Prostate gland (tissue), 2 donors: Measurements from ENCODE around the gene BRSK2. TPM values are rescaled to one million over a fixed set of nuclear protein-coding genes. Genes with fewer than 3 reads are reported as not detected.

Experiments used
- DNase-seq: peaks from one replicate; pipeline ENCODE4 v3.0.0-alpha.2; 2019; ENCODE audit warnings: low spot score
- H3K27ac ChIP-seq, 2 donors: fragments of 200-600 bp; sonication (generic); 2 replicates each; pipeline ENCODE4 v1.5.1; 2017 to 2019
- H3K27me3 ChIP-seq: fragments of 200-600 bp; sonication (generic); replicated peaks from 2 replicates; pipeline ENCODE4 v1.5.1; 2019; ENCODE audit not compliant: insufficient read depth
- H3K36me3 ChIP-seq, 2 donors: fragments of 200-600 bp; sonication (generic); 1 replicate in 1 of 2; 2 replicates in 1 of 2; pipeline versions ENCODE4 v1.5.1 to v1.8.1; 2017 to 2019
- H3K4me1 ChIP-seq: fragments of 200-600 bp; sonication (generic); replicated peaks from 2 replicates; pipeline ENCODE4 v1.5.1; 2019
- H3K4me3 ChIP-seq, 2 donors: fragments of 200-600 bp; sonication (generic); 2 replicates each; pipeline ENCODE4 v1.5.1; 2017 to 2019
- H3K9me3 ChIP-seq: fragments of 200-600 bp; sonication (generic); 2 replicates; pipeline ENCODE4 v1.5.1; 2017
- CTCF ChIP-seq, 4 experiments: fragments of 200-600 bp in 2 of 4; fragments of 450-650 bp in 2 of 4; sonication (generic) in 2 of 4; IDR thresholded peaks; 1 replicate in 3 of 4; 2 replicates in 1 of 4; pipeline ENCODE4 v1.5.1; 2016 to 2019; ENCODE audit warnings: antibody characterized with exemption in 4 of 4, mild to moderate bottlenecking in 2 of 4, moderate library complexity in 2 of 4
- POLR2A ChIP-seq: fragments of 450-650 bp; IDR thresholded peaks from one replicate; pipeline ENCODE4 v1.6.1; 2016; ENCODE audit warnings: antibody characterized with exemption, mild to moderate bottlenecking
- POLR2AphosphoS5 ChIP-seq: sonication (generic); formaldehyde crosslinking; IDR thresholded peaks from one replicate; pipeline ENCODE4 v1.6.1; 2017; ENCODE audit warnings: antibody characterized with exemption
- WGBS: methylation state at CpG from one replicate; pipeline ENCODE4 v1.1.5; 2018; 5-methylcytosine and 5-hydroxymethylcytosine counted together
- intact Hi-C: fragments of 100-400 bp; cut with DNase I; formaldehyde crosslinking; loops from one replicate; pipeline ENCODE4 v1.14.2; 2022
- total RNA-seq, 2 donors: library from RNA; depleted of rRNA; stranded (reverse); fragments of >200 nt; gene quantifications; one replicate each; pipeline ENCODE4 v1.1.0, GENCODE V29; 2016

Gene BRSK2
- total RNA-seq, 2 donors from 2014 or later = 0.96 to 29.7 TPM

GRCh38 chr11:1436468-1437039 lies 46.8 kb downstream of the BRSK2 start:
- 13% methylated on average over 8 of the region's 13 CpGs for WGBS
- Histone ChIP-seq H3K4me3 (no peak overlapping the region), H3K36me3 (no peaks in the 10 kb centered on the region), H3K4me1 (no peaks in the 10 kb centered on the region), H3K9me3 (no peaks in the 10 kb centered on the region), H3K27ac (no peak overlapping the region), H3K27me3 (no peaks in the 10 kb centered on the region)
- DNase-seq = no peak
- TF ChIP-seq POLR2AphosphoS5 (no peak), POLR2A (no peak), CTCF (IDR thresholded peaks at IDR 0.05) (no peak)
- intact Hi-C loops = no loop called here

- no peak for TF ChIP-seq POLR2AphosphoS5
- no peak for TF ChIP-seq CTCF (IDR thresholded peaks at IDR 0.05)
- TF ChIP-seq POLR2A = no peak
- Histone ChIP-seq H3K4me1 (no peaks in the 10 kb centered on the region), H3K4me3 (no peak overlapping the region), H3K36me3 (no peaks in the 10 kb centered on the region), H3K9me3 (no peaks in the 10 kb centered on the region), H3K27ac (no peak overlapping the region), H3K27me3 (no peaks in the 10 kb centered on the region)
- intact Hi-C loops = no loop called here
- WGBS = 59% methylated on average over 6 of the region's 6 CpGs
- DNase-seq = no peak
Observed at GRCh38 chr11:1437500-1437899, 47.8 kb downstream of the BRSK2 start.

- WGBS = 58% methylated on average over 19 of the region's 19 CpGs
- no peak overlapping the region for H3K4me3 ChIP-seq
- no peaks in the 10 kb centered on the region for H3K9me3 ChIP-seq
- H3K27me3 ChIP-seq = peaks cover 3% of the 10 kb centered on the region
- TF ChIP-seq CTCF (IDR thresholded peaks at IDR 0.05) (no peak), POLR2A (no peak), POLR2AphosphoS5 (no peak)
- DNase-seq = no peak
- intact Hi-C loops = no loop called here
- no peaks in the 10 kb centered on the region for H3K4me1 ChIP-seq
- H3K27ac ChIP-seq = no peak overlapping the region
- H3K36me3 ChIP-seq = no peaks in the 10 kb centered on the region
Observed at GRCh38 chr11:1438261-1438966, 48.7 kb downstream of the BRSK2 start.

- no peaks in the 10 kb centered on the region for H3K4me1 ChIP-seq
- no peak overlapping the region for H3K27ac ChIP-seq
- intact Hi-C loops = no loop called here
- H3K4me3 ChIP-seq = no peak overlapping the region
- H3K9me3 ChIP-seq = no peaks in the 10 kb centered on the region
- peaks cover 3% of the 10 kb centered on the region for H3K27me3 ChIP-seq
- TF ChIP-seq POLR2AphosphoS5 (no peak), POLR2A (no peak), CTCF (IDR thresholded peaks at IDR 0.05) (no peak)
- WGBS = 66% methylated on average over 10 of the region's 11 CpGs
- H3K36me3 ChIP-seq = no peaks in the 10 kb centered on the region
- DNase-seq = no peak
Observed at GRCh38 chr11:1438967-1439330, 49.2 kb downstream of the BRSK2 start.

GRCh38 chr11:1439341-1439740 lies 49.6 kb downstream of the BRSK2 start:
- intact Hi-C loops = no loop called here
- Histone ChIP-seq H3K27ac (no peak overlapping the region), H3K9me3 (no peaks in the 10 kb centered on the region), H3K4me1 (no peaks in the 10 kb centered on the region), H3K36me3 (no peaks in the 10 kb centered on the region), H3K27me3 (peaks cover 3% of the 10 kb centered on the region), H3K4me3 (no peak overlapping the region)
- DNase-seq = no peak
- TF ChIP-seq CTCF (IDR thresholded peaks at IDR 0.05) (no peak), POLR2AphosphoS5 (no peak), POLR2A (no peak)
- WGBS = 81% methylated on average over 11 of the region's 11 CpGs
